NK-92 (cell line): ENCODE data around the gene NUMA1.

Experiments used
- DNase-seq: peaks from one replicate; lab custom pipeline; 2025; ENCODE audit not compliant: unreplicated experiment; lab: John Stamatoyannopoulos, UW

Gene NUMA1

GRCh38 chr11:72102162-72102561, 21.8 kb upstream of the NUMA1 start:
- no peak for DNase-seq

GRCh38 chr11:72100462-72100861, 20.1 kb upstream of the NUMA1 start:
- no peak for DNase-seq

DNA sequence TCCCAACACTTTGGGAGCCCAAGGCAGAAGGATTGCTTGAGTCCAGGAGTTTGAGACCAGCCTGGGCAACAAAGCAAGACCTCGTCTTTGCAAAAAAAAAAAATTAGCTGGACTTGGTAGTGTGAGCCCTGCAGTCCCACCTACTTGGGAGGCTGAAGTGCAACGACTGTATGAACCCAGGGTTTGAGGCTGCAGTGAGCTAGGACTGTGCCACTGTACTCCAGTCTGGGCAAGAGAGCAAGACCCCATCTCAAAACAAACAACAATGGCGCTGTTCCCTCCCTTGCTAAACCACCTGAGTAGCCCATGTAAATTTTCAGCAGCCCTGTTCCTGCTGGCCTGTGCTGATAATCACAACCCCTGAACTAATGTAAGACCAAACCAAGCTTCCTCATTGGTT, 19.7 kb upstream of the NUMA1 start:
- DNase-seq: no peak

- no peak for DNase-seq
Observed at GRCh38 chr11:72098741-72099140, 18.4 kb upstream of the NUMA1 start.

- no peak for DNase-seq
Observed at GRCh38 chr11:72091292-72091691, 10.9 kb upstream of the NUMA1 start.

- DNase-seq: no peak
Observed at GRCh38 chr11:72088076-72088808, 7.9 kb upstream of the NUMA1 start.

GRCh38 chr11:72085621-72086351, 5.4 kb upstream of the NUMA1 start:
- no peak for DNase-seq

DNA sequence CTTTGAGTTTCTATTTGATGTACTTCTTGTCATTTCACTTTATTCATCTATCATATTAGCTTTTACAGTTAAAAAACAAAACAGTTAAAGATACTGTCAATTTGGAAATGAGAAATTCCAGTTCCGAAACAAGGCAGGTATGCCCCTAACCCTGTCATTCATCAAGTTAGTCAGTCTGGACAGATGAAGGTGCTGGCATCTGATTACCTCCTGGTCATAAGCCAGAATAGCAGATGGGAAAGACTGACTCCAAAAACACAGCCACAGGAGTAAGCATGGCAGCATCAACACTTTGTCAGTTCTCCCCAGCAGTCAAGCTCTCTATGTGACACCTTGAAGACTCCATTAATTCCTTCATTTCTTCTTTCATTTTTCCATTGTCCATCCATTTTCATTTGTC, 4.6 kb upstream of the NUMA1 start:
- DNase-seq: no peak

DNA sequence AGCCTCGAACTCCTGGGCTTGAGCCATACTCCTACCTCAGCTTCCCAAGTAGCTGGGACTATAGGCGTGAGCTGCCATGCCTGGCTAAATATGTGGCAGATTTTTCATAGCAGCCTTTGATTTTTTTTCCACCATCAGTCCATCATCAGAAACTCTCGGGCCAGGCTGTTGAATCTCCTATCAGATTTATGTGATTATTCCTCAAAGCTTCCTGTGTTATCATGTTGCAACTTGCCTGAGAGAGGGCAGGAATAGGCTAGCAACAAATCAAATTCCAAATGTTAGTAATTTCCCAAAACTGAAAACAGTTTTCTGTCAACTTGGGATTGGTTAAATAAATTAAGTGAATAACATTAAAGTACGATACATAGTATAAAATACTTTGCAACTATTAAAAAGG, 3.7 kb upstream of the NUMA1 start:
- no peak for DNase-seq

- DNase-seq: no peak
Observed at GRCh38 chr11:72083414-72083813, 3.1 kb upstream of the NUMA1 start.

DNA sequence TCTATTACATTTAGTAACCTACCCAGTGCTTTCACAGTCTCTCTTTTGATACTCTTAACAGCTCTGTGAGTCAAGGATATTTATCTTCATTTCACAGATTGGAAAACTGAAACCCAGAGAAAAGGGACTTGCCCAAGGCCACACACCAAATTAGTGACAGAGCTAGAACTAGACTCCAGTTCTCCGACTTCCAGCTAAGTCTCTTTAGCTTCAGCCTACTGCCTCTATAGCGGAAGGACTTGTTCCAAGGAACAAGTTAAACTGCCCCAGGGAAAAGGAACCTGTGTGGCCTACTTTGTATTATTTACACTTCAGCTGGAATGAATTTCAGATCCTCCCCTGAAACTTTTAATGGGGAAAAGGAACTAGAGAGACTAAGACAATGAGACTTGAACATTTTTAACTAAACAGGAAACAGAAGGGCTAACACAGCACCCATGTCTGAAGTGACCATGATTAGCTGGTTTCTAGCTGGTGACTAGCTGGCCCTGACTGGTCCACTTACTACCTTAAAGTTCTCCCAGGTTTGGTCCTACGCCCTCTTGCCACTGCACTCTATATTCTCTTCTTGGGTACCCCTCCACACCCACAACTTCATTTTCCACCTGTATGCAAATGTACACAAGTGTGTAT, 1.6 kb upstream of the NUMA1 start:
- no peak for DNase-seq

GRCh38 chr11:72081184-72081644, 872 bp upstream of the NUMA1 start:
- DNase-seq: no peak

DNA sequence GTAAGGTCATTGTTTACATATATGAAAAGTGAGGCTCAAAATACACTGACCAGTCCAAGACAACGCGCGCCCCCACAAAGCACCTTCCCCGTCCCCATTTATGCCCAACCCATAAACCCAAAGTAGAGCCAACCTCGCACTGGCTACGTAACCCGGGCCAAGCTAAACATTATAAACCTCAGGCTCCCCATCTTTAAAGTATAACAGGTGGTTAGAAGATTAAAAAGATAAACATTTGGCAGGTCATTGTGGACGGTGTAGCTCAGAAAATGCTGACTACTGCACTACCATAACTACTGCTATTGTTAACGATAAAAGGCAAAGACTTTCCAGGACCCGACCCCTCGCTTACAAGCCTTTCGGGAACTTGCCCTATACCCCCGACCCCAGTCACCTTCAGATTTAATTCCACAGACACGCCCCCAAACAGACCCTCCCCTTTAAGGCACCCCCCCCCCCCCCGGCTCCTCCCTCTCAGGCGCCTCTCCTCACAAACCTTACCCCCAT, 470 bp downstream of the NUMA1 start:
- DNase-seq: no peak

DNA sequence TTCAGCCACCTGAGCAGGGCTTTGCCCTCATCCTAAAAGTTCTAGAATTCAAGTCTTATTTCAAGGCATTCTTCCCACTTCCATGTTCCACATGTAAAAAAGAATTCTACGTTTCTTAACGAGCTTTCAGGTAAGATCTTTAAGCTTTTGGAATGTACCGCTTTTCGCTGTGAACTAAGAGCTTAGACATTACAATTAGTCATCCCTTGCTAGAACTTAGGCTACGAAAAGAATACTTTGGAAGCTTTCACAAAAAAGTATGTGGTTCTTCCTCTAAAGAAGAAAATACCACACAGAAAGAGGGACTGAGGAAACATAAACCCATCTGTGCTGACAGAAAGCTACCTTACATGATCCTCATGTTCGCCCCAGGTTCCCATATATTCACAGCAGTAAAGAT, 1.9 kb downstream of the NUMA1 start:
- DNase-seq: no peak

DNA sequence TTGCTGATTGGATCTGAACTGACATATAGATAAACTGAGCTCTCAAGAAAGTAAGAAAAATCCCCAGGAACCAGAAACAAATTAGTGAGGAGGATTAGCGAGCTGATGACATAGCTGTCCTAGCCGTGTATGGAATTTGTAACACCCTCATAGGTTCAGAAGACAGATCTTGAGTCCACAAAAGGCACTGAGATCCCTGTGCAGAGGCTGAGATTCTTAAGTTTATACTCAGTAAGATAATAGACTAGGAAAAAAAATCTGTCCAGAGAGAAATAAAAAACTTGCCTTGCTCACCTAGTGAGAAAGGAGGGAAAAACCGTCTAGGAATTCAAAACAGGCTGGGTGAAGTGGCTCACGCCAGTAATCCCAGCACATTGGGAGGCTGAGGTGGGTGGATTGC, 4.6 kb downstream of the NUMA1 start:
- no peak for DNase-seq

DNA sequence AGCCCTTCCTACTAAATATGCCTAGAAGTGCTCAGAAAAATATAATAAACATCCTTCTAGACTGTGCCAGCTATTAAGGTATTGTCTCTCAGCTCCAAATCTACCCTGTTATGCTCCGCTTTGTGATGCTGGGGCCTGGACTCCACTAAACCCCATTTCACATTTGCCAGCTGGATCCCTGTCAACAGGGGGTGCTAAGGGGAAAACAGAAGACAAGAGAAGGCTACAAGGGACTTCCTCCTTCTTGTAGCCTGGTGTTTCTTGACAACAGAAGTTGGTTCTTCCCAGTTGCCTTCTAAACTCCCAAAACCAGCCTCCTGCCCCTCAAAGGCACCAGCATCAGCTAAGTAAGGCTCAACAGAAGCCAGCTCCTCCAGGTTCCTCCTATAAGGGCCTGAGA, 5.2 kb downstream of the NUMA1 start:
- DNase-seq: no peak

DNA sequence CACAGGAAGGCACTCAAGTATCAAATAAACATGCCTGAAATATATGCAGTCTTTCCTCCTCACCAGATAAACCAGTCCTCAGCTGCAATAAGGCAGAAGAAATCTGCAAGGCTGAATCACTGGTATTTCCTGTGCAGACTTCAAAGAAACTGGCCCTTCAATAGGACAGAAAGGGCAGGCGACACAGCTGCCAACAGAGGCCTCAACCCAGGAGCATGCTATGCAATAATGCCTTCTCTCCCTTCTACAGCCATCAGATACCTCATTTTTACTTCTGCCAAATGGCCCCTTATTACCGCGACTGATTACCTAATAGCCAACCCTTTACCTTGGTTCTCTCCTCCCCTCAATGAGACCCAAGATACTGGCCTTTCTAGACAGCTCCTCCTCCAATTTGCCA, 8.0 kb downstream of the NUMA1 start:
- DNase-seq: no peak

DNA sequence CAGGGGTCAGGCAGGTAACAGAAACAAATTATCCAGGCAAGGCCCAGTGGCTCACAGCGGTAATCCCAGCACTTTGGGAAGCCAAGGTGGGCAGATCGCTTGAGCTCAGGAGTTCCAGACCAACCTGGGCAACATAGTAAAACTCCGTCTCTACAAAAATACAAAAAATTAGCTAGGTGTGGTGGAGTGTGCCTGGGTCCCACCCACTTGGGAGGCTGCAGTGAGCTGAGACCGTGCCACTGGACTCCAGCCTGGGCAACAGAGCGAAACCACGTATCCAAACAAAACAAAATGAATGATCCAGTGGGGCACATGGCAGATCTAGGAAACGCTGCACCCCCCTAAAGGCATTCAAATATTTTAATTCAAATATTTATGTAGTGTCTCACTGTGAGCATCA, 9.9 kb downstream of the NUMA1 start:
- no peak for DNase-seq

DNA sequence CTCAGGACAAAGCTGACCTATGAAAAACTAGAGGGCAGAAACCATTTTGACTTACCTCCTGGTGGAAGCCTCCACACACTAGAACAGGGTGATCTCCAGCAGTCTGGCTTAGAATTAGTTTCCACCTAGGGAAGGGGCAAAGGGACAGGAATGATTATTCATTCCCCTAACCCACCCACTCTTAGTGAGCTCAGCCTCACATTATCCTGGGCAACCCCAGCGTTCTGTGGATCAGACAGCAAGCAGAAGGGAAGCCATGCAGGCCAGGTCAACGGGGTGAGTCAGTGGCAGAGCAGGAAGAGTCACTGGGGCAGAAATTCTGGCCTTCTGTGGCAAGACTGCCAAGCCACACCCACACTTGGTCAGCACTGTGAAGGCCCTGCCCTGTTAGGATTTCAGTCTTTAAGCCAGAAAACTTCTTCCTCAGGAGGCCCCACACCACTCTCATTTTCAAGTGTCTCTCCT, 10.5 kb downstream of the NUMA1 start:
- no peak for DNase-seq

DNA sequence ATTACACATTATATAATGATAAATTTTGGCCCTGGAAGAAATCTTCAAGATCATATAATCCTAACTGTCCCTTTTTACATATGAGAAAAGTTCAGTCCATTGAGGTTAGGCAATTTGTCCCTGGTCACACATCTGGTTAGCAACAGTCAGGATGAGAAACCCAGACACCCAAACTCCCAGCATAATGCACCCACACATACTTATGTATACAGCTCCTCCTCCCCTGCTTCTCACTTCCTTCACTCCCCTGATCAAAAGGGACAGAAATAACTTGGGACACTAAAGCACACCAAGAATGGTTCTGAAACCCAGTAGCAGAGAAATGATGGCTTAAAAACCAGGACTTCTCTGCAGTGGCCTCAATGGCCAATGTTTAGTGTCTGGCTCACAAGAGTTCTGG, 11.1 kb downstream of the NUMA1 start:
- no peak for DNase-seq

DNA sequence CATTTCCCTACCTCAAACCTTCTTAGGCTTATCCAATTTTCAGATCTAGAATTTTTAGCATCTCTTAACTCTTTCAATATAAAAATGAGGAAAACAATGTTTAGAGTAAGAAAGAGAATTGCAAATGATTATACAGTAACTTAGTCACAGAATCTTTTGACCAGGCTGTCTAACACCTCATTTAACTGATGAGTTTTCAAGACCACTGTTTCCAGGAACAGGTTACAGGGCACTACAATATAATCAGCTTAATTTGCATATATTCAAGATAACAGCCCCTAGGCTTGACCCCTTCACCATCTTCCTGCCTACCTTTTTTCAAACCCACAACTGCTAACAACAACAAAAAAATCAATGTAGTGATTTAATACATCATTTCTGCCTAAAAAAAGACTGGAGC, 12.7 kb downstream of the NUMA1 start:
- DNase-seq: no peak

DNA sequence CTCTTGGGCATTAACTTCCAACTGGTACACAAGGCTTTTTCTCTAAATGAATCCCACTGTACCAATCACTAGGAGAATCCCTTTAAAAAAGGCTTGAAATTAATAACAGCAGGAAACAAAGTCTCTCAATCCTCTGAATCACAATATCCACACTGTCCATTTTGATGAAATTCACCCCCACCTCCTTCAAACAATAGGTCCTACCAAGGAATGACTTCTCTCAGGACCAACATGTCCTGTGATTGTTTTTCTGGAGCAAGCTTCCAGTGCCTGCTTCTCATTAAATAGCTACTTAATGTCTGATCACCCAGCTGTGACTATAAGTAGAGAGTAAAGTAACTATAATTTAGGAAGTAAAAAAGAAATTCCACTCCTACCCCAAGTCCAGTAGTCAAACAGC, 13.1 kb downstream of the NUMA1 start:
- DNase-seq: no peak
